GM21786 (cell line): ENCODE results near the gene ZNF366.

ENCODE experiments used
- ATAC-seq: cut with Tn5 transposase; IDR thresholded peaks from one replicate; pipeline ENCODE4 v1.9.1; 2021; ENCODE audit not compliant: unreplicated experiment

The ZNF366 gene

DNA sequence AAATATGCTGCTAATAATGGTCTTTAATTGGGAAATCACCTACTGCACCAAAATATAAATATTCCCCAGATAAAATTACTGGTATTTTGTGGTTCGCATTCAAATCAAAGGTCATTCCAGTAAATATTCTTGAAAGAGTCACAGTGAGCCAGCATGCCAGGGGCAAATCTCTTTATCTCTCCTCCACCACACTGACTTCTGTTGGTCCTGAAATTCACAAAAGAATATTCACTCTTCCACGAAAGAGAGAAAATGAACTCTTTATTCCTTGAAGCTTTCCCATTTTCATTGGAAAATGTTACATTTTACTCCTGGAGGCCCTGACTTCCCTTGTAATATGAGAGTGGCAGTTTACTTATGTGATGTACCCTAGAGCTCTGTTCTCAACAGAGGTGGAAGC lies 39.7 kb downstream of the ZNF366 start:
- ATAC-seq, result no peak

DNA sequence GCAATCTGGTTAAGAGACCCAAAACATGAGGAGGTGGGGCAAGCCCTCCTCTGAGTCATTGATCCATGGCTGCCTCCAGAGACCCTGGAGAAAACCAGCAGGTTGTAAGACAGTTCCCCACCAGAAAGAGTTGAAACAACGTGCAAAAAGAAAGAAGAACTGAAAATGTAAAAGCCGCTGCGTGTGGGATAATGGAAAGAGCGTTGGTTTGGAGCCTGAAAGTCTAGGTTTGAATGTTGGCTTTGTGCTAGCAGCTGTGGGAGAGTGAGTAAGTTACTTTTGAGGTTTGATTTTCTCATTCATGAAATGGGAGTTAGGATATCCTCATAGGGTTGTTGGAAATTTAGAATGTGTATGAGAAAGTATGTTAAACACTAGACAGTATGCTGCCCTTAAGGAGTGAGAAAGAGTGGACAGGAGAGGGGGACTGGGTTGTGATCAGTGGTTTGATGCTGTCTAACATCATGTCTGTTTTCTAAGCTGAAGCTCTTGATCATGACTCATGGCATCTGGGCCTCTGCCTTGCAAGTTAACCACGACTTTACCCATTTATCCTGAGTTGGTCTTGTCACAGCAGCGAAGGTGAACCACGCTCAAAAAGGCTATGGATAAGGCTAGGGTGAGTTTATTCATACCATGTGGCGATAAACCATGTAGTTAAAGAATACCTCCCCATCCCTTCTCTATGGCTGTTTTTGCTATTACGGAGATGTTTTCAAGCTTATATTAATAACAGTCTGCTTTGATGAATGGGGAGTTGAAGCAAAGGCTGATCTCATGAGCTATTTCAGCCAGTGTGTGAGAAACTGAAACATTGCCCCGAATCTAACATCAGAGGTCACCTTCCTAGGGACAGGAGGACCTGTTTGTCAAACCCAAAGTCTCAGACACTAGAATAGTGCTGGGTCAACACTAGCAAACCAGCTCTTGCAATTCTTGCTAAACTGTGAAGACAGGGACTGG lies 41.3 kb downstream of the ZNF366 start:
- ATAC-seq, result peak; percentile 67

DNA sequence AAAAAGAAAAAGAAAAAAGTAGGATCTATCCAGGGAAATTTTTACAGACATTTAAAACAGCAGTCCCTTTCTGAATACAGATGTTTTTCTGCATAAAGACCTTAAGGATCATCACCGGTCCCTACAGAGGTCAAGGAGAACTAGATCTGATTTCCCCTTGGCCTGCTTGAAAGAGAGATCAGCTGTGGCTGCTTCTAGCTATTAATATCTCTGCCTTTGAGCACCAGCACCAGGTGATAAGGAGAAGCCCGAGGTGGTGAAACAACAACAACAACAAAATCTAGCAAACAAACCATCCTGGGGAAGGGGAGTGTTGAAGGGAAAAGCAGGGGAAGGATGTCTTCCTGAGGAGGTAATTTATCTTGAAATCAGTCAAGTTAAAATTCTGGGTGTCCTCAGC lies 42.1 kb downstream of the ZNF366 start:
- peak; percentile 38 for ATAC-seq

DNA sequence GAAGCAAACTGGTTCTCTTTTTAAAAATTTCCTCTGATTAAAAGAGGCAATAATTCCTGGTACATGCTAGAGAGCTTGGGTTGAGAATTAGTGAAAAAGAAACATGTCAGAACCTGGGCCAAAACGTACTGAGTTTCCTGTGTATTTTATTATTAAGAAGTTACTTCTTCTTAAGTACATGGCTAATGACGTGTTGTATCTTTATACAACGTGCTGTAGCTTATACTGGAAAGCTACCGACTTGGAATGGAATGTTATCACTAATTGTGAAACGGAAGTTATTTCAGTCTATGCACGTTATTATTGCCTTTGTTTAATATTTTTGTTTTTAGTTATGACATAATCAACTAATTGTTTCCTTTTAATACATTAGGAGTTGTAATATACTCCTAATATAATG lies 43.1 kb downstream of the ZNF366 start:
- no peak for ATAC-seq

DNA sequence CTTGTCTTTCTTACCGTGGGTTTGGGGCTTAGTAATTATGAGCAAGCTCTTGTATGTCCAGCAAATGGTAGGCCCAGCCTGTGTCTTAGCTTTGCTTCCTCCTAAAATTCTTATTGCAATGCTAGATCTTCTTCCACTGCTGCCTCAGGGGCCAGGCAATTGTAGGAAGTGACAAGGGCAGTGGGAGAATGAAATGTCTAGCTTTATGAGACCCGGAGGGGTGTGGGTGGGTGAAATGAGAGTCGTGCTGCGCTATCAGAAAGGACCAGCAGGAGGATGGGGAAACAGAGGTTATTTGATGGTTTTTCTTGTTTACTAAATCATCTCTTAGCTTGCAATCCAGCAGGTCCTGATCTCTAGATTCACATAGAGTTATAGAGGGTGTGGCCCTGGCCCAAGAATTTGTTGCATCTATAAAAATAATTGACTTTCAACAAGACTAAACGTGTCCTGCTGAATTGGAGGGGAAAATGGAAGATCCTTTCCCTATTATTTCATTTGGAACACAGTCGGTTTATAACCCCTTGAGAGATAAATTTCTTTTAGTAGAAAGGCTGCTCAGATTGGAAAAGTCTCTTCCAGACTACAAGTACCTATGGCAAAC lies 43.7 kb downstream of the ZNF366 start:
- no peak for ATAC-seq

DNA sequence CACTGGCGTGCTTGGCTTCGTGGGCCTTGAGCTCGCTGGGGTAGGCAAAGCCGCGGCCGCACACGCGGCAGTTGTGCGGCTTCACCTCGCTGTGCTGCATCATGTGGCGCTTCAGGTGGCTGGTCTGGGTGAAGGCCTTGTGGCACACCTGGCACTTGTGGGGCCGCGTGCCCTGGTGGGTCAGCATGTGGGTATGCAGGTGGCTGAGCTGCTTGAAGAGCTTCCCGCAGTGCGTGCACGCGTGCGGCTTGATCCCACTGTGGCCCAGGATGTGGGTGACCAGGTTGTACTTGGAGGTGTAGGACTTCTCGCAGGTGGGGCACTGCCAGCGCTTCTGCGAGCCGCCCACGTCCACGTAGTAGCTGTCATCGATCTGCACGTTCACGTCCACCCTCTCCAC lies 46.8 kb downstream of the ZNF366 start:
- ATAC-seq, result no peak

DNA sequence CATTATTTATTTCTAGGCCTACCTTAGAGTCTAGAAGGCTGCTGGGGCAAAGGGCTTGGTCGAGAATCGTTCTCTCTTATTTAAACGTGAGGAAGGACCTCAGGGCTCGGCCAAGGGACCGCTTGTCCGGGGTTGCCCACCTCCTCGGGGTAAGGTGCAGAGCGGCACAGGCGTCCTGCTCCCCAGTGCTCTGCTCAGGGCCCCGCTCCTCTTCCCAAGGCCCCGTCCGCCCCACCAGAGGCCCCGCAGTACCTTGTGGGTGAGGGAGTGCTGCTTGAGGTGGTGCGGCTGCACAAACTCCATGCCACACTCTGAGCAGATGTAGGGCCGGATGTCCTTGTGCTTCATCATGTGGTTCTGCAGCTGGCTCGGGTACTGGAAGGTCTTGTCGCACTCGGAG lies 47.3 kb downstream of the ZNF366 start:
- no peak for ATAC-seq

DNA sequence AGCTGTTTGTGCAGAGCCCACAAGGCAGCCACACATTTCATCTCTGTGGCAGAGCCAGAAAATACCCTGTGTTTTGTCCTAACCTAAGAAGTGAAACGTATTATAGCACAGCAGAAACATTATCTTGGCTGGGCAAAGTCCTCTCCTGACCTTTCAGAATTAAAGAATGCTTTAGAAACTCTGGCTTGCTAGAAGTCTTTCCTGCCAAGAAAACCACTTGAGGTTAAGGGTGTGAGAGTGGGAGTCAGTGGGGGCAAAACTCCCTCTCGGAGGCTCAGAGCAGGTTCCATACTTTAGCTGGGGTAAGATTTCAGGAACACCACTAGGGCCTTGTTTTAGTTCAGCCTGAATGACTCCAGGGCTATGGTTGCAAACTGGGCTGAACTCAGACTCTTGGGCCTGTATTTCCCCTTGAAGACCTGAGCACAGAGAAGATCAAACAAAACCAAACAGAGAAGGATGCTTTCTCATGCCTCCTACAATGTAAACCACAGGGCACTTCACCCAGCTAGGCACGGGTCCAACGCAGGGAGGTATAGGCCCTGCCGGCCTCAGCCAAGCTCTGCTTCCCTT lies 48.0 kb downstream of the ZNF366 start:
- peak; percentile 62 for ATAC-seq

DNA sequence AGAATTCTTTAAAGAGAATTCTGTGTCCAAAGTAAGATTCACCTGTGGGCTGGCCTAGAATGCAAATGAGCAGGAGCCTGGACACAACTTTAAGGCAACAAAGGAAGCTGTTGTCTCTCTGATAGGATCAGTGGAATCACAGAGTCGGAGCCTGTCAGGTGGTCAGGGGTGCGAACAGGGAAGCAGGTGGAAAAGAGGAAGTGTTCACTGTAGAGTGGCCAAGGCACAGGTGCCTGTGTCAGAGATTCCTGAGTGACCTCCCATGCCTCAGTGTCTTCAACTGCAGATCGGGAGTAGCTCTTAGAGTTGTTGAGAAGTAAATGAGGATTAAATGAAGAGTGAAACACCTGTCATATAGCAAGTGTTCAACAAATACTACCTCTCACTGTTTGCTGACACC lies 48.8 kb downstream of the ZNF366 start:
- ATAC-seq, result no peak

DNA sequence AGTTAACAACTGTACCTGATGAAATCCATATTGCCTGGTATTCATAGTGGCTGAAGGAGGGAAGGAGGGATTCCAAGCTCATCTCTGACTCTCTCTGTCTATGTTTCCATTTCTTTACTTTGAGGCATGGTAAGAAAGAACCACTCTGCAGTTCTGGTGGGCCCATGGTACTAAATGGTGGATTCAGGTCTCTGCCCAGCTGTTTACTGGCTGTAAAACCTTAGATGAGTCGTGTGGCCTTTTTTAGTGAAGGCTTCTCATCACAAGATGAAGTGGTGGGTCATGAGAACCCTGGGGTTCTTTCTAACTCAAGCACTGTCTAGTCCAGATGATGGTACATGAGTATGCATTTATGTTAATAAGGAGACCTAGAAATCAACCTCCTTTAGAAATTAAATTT lies 49.7 kb downstream of the ZNF366 start:
- ATAC-seq, result no peak

DNA sequence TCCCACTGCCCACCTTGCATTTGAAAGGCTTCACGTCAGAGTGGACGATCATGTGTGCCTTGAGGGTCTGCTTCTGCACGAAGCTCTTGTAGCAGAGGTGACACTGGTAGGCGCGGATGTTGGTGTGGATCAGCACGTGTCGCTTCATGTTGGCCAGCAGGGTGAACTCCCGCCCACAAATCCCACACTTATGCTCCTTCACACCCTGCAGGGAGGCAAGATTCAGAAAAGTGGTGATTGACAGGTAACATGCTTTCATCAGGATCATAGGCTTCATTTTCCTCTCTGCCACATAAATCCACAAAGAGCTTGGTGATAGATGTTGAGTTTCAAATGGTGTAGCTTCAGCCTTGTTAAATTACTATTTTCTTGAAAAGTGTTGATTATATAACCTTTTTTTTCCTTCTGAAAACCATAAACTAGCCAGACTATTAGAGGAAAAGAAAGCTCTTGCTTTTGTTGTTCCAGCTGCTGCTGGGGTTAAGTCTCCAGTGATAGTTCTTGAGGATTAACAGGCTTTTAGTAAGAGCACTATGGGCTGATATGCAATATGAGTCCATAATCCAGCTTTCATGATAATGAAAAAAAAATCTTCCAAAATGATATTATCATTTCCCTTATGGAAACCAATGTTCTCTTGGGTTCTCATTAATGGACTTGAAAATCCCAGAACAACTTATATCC lies 50.7 kb downstream of the ZNF366 start:
- ATAC-seq, result no peak

DNA sequence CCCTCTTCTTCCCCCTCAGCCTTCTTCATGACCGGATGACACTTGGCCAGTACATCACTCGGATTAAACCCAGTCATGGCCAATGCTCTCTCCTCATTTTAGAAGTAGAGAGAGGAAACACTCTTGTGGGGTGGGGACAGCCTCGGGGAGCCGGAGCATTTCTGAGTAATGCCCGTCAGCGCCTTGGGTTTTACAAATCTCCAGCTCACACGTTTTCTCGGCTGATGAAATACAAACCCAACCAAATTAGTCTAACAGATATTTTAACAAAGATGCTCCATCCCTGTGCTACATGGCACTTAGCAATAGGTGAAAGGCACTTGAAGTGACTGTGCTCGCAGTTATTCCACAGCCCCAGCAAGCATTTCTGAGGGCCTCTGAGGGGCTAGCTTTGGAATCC lies 51.7 kb downstream of the ZNF366 start:
- no peak for ATAC-seq

DNA sequence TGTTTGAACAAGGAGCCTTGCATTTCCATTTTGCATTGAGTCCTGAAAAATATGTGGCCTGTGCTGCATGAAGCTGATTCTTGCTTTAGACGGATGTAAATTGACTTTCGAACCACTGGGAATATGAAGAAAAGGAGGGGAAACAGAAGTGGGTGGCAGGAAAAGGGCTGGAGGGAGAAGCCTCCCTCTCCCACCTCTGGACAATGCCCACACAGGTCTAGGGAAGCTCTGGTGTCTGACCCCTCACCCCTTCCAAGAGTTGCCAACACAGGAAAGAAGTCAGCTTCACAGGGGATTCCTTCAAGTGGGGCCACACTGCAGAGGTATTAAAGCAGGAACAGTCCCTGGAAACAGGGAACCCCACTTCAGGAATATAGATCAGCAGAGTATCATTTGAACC lies 52.2 kb downstream of the ZNF366 start:
- ATAC-seq, result no peak

DNA sequence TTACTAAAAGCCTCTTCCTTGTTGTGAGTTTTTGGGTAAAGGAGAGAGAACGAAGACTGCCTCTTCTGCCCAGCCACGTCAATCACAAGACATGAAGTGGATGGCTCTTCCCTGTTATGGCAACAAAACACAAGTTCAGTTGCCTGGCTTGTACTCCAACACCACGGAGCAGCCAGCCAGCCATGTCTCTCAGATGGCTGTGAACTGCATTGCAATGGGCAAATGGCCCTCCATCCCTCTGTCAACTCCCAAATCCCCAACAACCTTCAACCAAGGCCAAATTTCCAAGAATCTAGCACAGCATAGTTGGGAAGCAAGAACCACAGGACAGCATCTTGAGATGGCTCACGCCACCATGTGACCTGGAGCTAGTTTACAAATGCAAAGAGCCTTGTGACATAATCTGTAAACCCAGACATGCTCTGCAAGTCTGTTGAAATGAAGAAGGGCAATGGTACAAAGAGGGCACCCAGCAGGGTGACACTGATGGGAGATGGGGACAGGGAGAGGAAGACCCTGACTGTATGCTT lies 53.9 kb downstream of the ZNF366 start:
- ATAC-seq, result no peak

DNA sequence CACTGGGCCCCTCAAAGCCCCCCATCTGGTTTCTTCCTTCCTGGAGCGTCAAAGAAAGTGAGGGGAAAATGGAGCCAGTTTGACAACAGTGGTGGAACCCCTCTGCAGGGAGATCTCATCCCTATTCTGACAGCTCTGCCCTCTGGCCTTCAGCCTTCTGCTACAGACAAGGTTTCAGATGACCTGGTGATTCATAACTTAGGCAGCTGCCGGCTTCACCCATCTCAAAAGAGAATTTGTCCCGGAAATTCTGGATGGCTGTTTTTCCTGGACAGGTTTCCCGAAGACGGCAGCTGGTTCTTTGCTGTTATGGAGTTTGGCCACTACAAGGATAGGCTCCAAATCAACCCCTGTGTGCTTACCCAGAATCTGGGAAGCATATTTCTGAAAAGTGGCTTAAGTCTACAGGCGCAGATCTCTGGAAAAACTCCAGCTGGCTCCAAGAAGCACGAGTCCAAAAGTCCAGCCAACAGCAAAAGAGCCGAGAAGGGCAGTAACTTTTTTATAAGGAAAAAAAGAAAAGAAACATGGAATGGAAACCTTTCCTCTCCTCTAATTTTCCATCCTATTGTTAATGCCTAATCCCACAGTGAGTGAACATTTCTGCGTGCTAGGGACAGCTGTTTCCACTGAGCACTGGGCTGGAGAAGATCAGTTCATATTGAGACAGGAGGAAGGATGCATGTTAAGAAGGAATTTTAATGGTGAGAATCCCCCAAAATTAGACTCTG lies 54.5 kb downstream of the ZNF366 start:
- peak; percentile 10 for ATAC-seq

DNA sequence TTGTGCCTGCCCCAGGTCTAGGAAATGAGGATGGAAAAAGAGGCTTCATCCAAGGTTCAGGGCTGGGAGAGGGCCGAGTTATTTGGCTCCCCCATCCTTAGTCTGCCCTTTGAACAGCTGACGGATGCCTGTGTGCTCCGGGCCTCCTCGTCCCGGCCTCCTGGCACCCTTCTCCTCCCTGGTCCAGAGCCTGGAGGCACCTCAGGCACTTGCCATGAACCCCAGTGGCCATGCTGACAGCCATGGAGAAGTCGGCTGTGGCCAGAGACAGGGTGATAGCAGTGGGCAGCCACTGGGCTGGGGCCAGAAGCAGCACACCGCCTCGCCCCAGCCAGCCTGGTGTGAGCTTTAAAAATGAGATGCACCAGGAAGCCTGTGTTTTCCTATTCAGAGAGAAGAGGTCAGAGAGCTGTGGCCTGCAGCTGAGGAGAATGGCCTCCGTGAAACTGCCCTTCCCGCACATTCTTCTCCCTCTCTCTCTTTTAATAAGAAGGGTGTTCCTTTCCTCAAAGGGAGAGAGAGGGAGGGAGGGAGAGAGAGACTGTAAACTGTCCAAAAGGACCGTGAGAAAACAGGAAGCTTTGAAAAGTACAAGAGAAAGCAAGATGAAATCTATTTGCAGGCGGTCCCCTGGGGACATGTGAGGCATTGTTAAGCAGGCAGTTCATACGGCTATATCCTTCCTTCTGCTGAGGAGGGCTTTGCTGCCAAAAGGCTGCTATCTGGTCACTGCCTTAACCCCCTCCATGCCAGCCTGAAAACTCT lies 55.3 kb downstream of the ZNF366 start:
- ATAC-seq, result peak; percentile 90

DNA sequence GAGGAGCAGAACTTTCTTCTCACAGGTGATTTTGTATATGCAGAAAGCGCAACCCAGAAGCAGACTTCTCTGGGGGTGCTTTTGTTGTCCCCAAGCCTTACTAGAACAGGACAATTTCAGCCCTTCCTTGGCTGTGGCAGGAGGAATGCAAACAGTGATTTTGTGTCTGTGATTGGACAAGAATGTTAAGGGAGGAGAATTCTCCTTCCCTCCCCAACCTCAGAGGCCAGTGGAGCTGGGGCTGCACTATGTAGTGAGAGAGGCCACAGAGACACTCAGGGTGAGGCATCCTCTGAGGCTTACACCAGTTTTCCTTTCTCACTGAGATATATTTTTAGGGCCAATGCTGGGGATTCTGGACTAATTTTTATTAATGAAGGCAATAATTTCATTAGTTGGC lies 58.8 kb downstream of the ZNF366 start:
- ATAC-seq, result no peak

DNA sequence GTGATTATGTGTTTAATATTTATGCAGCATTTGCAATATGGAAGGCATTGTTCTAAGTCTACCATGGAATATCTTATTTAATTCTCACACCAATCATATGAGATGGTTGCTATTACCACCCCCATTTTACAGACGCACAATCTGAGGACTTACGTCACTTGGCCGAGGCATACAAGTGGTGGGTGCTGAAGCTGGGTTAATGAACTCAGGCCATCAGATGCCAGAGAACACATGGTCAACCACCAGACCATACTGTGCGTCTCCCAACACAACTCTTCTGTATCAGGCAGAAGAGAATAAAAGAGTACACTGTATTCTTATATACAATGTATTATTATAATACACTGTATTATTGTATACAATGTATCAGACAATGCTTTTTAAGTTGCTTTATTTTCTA lies 59.5 kb downstream of the ZNF366 start:
- ATAC-seq, result no peak

DNA sequence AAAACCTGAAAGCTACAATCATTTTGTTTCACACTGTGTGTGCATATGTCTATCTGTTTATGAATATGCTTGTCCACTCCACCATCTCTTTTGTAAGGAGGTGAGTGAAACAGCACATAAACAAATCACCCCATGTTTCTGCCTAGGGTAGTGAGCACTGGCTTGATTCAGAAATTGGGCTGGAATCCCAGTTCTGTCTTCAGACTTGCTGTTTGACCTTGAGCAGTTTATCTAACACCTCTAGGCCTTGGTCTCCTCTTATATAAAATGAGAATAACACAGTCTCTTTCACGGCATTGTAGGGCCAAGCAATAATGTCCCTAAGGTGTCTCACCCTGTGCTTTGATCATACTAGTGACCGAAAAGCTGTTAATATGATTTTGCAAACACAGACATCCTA lies 61.2 kb downstream of the ZNF366 start:
- ATAC-seq, result no peak

DNA sequence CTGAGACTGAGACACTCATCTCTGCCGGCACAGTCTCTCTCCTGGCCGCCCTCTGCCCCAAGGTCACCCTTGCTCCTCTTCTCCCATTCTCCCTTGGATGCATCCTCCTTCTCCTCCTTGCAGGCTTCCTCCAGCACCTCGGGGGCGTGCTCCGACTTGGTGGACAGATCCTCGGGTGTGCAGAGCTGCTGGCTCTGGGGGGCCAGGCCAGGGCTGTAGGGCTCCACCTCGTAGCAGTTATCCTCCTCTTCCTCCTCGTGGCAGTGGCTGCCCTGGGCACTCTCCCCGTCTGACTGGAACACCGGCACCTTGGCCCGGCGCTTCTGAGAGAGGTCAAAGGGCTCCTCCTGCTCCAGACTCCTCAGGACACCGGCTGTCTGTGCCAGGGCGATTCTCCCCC lies 63.3 kb downstream of the ZNF366 start:
- no peak for ATAC-seq
